HEK293 (cell line): ENCODE results near the gene RILPL2.

ENCODE experiments used
- KLF16 ChIP-seq: fragments of 450-650 bp; formaldehyde crosslinking; IDR thresholded peaks from 2 replicates; pipeline ENCODE4 v1.5.1; 2017; ENCODE audit warnings: missing biosample characterization, missing genetic modification characterization
- YY1 ChIP-seq: fragments of 450-650 bp; formaldehyde crosslinking; IDR thresholded peaks from 2 replicates; pipeline ENCODE4 v1.5.1; 2018; ENCODE audit warnings: missing biosample characterization, missing genetic modification characterization
- ZNF266 ChIP-seq: fragments of 450-650 bp; formaldehyde crosslinking; IDR thresholded peaks from 2 replicates; pipeline ENCODE4 v1.5.1; 2016; ENCODE audit warnings: missing biosample characterization, missing genetic modification characterization, low read depth
- ZNF391 ChIP-seq: fragments of 450-650 bp; formaldehyde crosslinking; IDR thresholded peaks from 2 replicates; pipeline ENCODE4 v1.5.1; 2016; ENCODE audit warnings: low read depth, missing biosample characterization, missing genetic modification characterization, borderline replicate concordance
- ZNF777 ChIP-seq: fragments of 450-650 bp; formaldehyde crosslinking; IDR thresholded peaks from 2 replicates; pipeline ENCODE4 v1.5.1; 2017; ENCODE audit warnings: missing biosample characterization, missing genetic modification characterization, borderline replicate concordance
- ZNF785 ChIP-seq: fragments of 450-650 bp; formaldehyde crosslinking; IDR thresholded peaks from 2 replicates; pipeline ENCODE4 v1.5.1; 2016; ENCODE audit warnings: missing biosample characterization, missing genetic modification characterization
- TF ChIP-seq, protein P1 (sequence below): fragments of 450-650 bp; formaldehyde crosslinking; IDR thresholded peaks from 2 replicates; pipeline ENCODE4 v1.5.1; 2016; ENCODE audit warnings: missing biosample characterization, missing genetic modification characterization

DNA sequence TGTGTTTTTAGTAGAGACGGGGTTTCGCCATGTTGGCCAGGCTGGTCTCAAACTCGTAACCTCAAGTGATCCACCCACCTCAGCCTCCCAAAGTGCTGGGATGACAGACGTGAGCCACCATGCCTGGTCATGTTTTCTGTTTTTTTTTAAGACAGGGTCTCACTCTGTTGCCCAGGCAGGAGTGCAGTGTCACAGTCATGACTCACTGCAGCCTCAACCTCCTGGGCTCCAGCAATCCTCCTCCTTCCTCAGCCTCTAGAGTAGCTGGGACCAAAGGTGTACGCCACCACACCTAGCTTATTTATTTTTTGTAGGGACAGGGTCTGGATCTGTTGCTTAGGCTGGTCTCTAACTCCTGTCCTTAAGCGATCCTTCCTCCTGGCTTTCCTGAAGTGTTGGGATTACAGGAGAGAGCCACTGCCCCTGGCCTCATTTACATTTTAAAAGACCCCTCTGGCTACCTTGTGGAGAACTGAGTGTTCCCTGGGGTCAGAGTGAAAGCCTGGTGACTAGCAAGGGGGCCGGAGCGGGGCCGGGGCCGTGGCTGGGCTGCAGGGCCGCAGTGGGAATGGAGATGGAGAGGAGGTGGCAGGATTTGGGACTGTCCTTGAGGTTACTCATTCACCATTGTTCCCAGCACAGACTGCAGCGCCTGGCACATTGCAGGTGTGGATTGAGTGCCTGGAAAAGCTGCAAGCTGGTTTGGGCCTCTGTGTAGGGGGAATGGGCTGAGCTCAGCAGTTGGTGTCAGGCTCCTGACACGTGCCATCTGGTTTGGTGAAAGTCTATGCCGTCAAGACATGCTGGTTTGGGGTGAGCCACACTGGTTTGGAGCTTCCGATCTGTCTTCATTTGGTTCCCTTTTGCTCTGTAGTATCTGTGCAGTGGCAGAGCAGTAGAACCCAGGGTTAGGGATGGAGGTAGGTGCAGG lies 34.5 kb downstream of the RILPL2 start:
- TF ChIP-seq, protein P1, sequence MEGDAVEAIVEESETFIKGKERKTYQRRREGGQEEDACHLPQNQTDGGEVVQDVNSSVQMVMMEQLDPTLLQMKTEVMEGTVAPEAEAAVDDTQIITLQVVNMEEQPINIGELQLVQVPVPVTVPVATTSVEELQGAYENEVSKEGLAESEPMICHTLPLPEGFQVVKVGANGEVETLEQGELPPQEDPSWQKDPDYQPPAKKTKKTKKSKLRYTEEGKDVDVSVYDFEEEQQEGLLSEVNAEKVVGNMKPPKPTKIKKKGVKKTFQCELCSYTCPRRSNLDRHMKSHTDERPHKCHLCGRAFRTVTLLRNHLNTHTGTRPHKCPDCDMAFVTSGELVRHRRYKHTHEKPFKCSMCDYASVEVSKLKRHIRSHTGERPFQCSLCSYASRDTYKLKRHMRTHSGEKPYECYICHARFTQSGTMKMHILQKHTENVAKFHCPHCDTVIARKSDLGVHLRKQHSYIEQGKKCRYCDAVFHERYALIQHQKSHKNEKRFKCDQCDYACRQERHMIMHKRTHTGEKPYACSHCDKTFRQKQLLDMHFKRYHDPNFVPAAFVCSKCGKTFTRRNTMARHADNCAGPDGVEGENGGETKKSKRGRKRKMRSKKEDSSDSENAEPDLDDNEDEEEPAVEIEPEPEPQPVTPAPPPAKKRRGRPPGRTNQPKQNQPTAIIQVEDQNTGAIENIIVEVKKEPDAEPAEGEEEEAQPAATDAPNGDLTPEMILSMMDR (tag by site-specific recombination) = no peak
- TF ChIP-seq ZNF785 (no peak), ZNF777 (tag by site-specific recombination) (no peak), ZNF391 (tag by site-specific recombination) (no peak), ZNF266 (tag by site-specific recombination) (no peak), YY1 (tag by site-specific recombination) (no peak), KLF16 (tag by site-specific recombination) (no peak)
